GM18511 (cell line): ENCODE measurements around the gene LRFN2.

Source experiments
- ATAC-seq: cut with Tn5 transposase; IDR thresholded peaks from one replicate; pipeline ENCODE4 v1.9.1; 2021; ENCODE audit warnings: mild to moderate bottlenecking, moderate library complexity; ENCODE audit not compliant: unreplicated experiment

Gene LRFN2

GRCh38 chr6:40520084-40520483 lies 67.1 kb downstream of the LRFN2 start:
- no peak for ATAC-seq

- no peak for ATAC-seq
These were observed 69.5 kb downstream of the LRFN2 start for GRCh38 chr6:40517654-40518053.

GRCh38 chr6:40516429-40516828 lies 70.7 kb downstream of the LRFN2 start:
- no peak for ATAC-seq

GRCh38 chr6:40512340-40512739 lies 74.8 kb downstream of the LRFN2 start:
- no peak for ATAC-seq

- no peak for ATAC-seq
These were observed 75.3 kb downstream of the LRFN2 start for GRCh38 chr6:40511884-40512283.

- no peak for ATAC-seq
These were observed 76.7 kb downstream of the LRFN2 start for GRCh38 chr6:40510442-40510841.

GRCh38 chr6:40509716-40510260 lies 77.4 kb downstream of the LRFN2 start:
- no peak for ATAC-seq

- no peak for ATAC-seq
These were observed 78.1 kb downstream of the LRFN2 start for GRCh38 chr6:40509086-40509485.

- ATAC-seq, result no peak
These were observed 80.2 kb downstream of the LRFN2 start for GRCh38 chr6:40506954-40507353.

- no peak for ATAC-seq
These were observed 81.9 kb downstream of the LRFN2 start for GRCh38 chr6:40505191-40505810.

- no peak for ATAC-seq
These were observed 82.9 kb downstream of the LRFN2 start for GRCh38 chr6:40504274-40504673.

- no peak for ATAC-seq
These were observed 86.9 kb downstream of the LRFN2 start for GRCh38 chr6:40500227-40500626.

GRCh38 chr6:40499215-40499614 lies 87.9 kb downstream of the LRFN2 start:
- no peak for ATAC-seq

- no peak for ATAC-seq
These were observed 89.0 kb downstream of the LRFN2 start for GRCh38 chr6:40498148-40498547.

- no peak for ATAC-seq
These were observed 95.0 kb downstream of the LRFN2 start for GRCh38 chr6:40492187-40492586.

GRCh38 chr6:40490508-40490907 lies 96.7 kb downstream of the LRFN2 start:
- no peak for ATAC-seq

GRCh38 chr6:40489798-40490197 lies 97.4 kb downstream of the LRFN2 start:
- no peak for ATAC-seq

GRCh38 chr6:40486576-40486975 lies 100.6 kb downstream of the LRFN2 start:
- ATAC-seq, result no peak

GRCh38 chr6:40485795-40486194 lies 101.4 kb downstream of the LRFN2 start:
- no peak for ATAC-seq

GRCh38 chr6:40485300-40485699 lies 101.9 kb downstream of the LRFN2 start:
- ATAC-seq, result no peak

- no peak for ATAC-seq
These were observed 103.1 kb downstream of the LRFN2 start for GRCh38 chr6:40484066-40484465.

- no peak for ATAC-seq
These were observed 104.6 kb downstream of the LRFN2 start for GRCh38 chr6:40482532-40482931.

- ATAC-seq, result no peak
These were observed 106.5 kb downstream of the LRFN2 start for GRCh38 chr6:40480678-40481077.
